GM12878 (cell line): Measurements from ENCODE around the gene ZMYND11.

Experiments
- ATF7 ChIP-seq: fragments of 450-650 bp; IDR thresholded peaks from 2 replicates; pipeline ENCODE4 v1.6.1; 2016; ENCODE audit warnings: low read depth, mild to moderate bottlenecking
- CREM ChIP-seq: IDR thresholded peaks from 2 replicates; pipeline ENCODE4 v1.6.1; 2014; ENCODE audit warnings: antibody characterized with exemption, low read depth
- CTCF ChIP-seq, 3 experiments: IDR thresholded peaks in 2 of 3; conservative IDR thresholded peaks in 1 of 3; 2 replicates each; pipeline ENCODE4 v1.5.1; 2011; ENCODE audit warnings: low read depth in 3 of 3, low read length in 3 of 3, mild to moderate bottlenecking in 3 of 3, control low read depth in 2 of 3, moderate library complexity in 2 of 3, inconsistent platforms in 1 of 3, mixed read lengths in 1 of 3; ENCODE audit not compliant: control insufficient read depth in 2 of 3, insufficient read depth in 1 of 3; ENCODE audit errors: extremely low read depth in 1 of 3
- ELK1 ChIP-seq: IDR thresholded peaks from 2 replicates; pipeline ENCODE4 v1.6.1; 2012; ENCODE audit warnings: low read depth, low read length, improper control_type of control experiment
- FOS ChIP-seq: IDR thresholded peaks from 3 replicates; pipeline ENCODE4 v1.6.1; 2011; ENCODE audit warnings: borderline replicate concordance; ENCODE audit not compliant: insufficient read length; ENCODE audit errors: extremely low read depth
- JUNB ChIP-seq: IDR thresholded peaks from 2 replicates; pipeline ENCODE4 v1.6.1; 2016; ENCODE audit warnings: antibody characterized with exemption, mild to moderate bottlenecking
- KDM1A ChIP-seq: fragments of 200-600 bp; sonication (generic); IDR thresholded peaks from 2 replicates; pipeline ENCODE4 v1.6.1; 2016; ENCODE audit warnings: borderline replicate concordance
- POLR2A ChIP-seq: IDR thresholded peaks from 2 replicates; pipeline ENCODE4 v1.6.1; 2011; ENCODE audit warnings: low read depth, mild to moderate bottlenecking, low read length
- POLR2AphosphoS5 ChIP-seq: IDR thresholded peaks from 2 replicates; pipeline ENCODE4 v1.6.1; 2011; ENCODE audit warnings: mild to moderate bottlenecking, low read length, inconsistent platforms
- SRF ChIP-seq, 2 experiments: IDR thresholded peaks; 2 replicates each; pipeline ENCODE4 v1.6.1; 2011; ENCODE audit warnings: low read depth in 2 of 2, low read length in 2 of 2, mild to moderate bottlenecking in 1 of 2, moderate library complexity in 1 of 2
- ZBTB33 ChIP-seq: fragments of 450-650 bp; IDR thresholded peaks from 2 replicates; pipeline ENCODE4 v1.6.1; 2017; ENCODE audit warnings: mild to moderate bottlenecking

GRCh38 chr10:267705-268104, 132.4 kb downstream of the ZMYND11 start:
- TF ChIP-seq JUNB (no peak), ZBTB33 (no peak), CREM (no peak), KDM1A (no peak), POLR2A (no peak), ELK1 (no peak), CTCF (IDR thresholded peaks at IDR 0.05 in 2 of 3, conservative IDR thresholded peaks at IDR 0.05 in 1 of 3; ENCODE audit: control insufficient read depth in 2 of 3, extremely low read depth in 1 of 3, insufficient read depth in 1 of 3, low read depth in 3 of 3, low read length in 3 of 3) (no peak), FOS (no peak), POLR2AphosphoS5 (no peak), ATF7 (no peak), SRF (IDR thresholded peaks at IDR 0.05; ENCODE audit: low read depth in 2 of 2, low read length in 2 of 2) (no peak)
